Peyer's patch (tissue), 4 donors: ENCODE results near the gene PCDH1.

Source experiments
- POLR2A ChIP-seq, 2 donors: fragments of 450-650 bp; IDR thresholded peaks; one replicate each; pipeline ENCODE4 v1.5.1; 2017; ENCODE audit warnings: antibody characterized with exemption in 2 of 2, mild to moderate bottlenecking in 2 of 2, moderate library complexity in 2 of 2
- TF ChIP-seq, protein P1 (sequence below), 6 experiments: fragments of 450-650 bp in 4 of 6; fragments of 200-600 bp in 2 of 6; sonication (generic) in 1 of 6; IDR thresholded peaks; one replicate each; pipeline ENCODE4 v1.5.1; 2017 to 2019; ENCODE audit warnings: antibody characterized with exemption in 6 of 6, mild to moderate bottlenecking in 3 of 6, moderate library complexity in 1 of 6

DNA sequence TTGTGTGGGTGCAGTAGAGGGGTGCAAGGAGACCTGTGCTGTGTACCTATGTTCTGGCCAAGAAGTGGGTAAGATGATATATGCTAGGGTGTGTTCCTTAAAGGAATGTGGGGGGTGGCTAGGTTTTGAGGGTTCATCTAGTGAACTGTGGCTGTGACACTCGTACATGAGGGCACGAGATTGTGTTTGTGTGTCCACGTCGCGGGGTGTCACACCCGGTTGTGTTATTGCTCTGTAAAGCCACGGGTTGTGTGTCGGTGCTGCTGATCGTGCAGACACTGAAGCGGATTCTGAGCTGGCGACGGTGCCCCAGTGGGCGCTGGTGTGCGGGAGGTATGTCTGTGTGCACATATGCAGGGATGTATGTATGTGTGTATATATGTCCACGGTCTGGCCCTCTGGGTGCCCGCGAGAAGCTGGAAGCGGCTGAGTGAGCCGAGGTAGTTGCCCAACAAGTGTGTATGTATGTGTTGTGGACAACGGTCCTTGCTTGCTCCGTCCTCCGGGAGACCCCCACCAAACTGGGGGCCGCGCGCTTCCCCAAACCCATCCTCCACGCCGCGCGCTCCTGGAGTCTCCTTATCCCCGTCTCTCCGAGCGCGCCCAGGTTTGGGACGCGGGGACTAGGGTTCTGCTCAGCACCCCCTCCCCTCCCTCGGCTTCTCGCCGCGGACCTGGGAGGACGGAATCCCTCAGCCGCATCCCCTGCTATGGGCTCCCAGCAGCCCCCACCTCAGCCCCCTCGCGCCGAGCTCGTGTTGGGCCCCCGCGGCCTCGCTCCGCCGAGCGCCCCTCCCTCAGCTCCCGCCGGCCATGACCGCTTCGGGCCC lies 639 bp downstream of the PCDH1 start:
- TF ChIP-seq, protein P1, sequence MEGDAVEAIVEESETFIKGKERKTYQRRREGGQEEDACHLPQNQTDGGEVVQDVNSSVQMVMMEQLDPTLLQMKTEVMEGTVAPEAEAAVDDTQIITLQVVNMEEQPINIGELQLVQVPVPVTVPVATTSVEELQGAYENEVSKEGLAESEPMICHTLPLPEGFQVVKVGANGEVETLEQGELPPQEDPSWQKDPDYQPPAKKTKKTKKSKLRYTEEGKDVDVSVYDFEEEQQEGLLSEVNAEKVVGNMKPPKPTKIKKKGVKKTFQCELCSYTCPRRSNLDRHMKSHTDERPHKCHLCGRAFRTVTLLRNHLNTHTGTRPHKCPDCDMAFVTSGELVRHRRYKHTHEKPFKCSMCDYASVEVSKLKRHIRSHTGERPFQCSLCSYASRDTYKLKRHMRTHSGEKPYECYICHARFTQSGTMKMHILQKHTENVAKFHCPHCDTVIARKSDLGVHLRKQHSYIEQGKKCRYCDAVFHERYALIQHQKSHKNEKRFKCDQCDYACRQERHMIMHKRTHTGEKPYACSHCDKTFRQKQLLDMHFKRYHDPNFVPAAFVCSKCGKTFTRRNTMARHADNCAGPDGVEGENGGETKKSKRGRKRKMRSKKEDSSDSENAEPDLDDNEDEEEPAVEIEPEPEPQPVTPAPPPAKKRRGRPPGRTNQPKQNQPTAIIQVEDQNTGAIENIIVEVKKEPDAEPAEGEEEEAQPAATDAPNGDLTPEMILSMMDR (IDR thresholded peaks at IDR 0.05): no peak
- TF ChIP-seq POLR2A (IDR thresholded peaks at IDR 0.05): peak; percentile 4 to 24
